Measurements from ENCODE around the gene LARP4B. TPM values are rescaled to one million over a fixed set of nuclear protein-coding genes. Genes with fewer than 3 reads are reported as not detected.
A peak's percentile ranks its signal among the peaks of the same experiment; 100 is the strongest.

The LARP4B gene
- total and polyA plus RNA-seq, 4 donors = 5.5 to 20.4 (median 12.1) TPM

DNA sequence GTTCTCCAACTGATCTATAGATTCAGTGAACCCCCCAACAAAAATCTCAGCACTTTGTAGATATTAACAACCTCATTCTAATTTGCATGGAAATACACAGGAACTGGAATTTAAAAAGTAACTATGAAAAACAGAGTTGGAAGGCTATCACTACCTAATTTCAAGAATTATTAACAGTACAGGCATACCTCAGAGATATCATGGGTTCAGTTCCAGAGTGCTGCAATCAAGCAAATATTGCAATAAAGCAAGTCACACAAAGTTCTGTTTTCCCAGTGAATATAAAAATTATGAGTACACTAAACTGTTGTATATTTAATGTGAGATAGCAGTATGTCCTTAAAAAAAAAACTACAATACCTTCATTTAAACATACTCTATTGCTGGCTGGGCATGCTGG is 78.5 kb downstream of the LARP4B start (continued):
- no peak for TF ChIP-seq YY1 (IDR thresholded peaks at IDR 0.05)
- TF ChIP-seq, protein P1, sequence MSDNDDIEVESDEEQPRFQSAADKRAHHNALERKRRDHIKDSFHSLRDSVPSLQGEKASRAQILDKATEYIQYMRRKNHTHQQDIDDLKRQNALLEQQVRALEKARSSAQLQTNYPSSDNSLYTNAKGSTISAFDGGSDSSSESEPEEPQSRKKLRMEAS (IDR thresholded peaks at IDR 0.05) = no peak
- TF ChIP-seq FOXA2 (IDR thresholded peaks at IDR 0.05) = no peak

DNA sequence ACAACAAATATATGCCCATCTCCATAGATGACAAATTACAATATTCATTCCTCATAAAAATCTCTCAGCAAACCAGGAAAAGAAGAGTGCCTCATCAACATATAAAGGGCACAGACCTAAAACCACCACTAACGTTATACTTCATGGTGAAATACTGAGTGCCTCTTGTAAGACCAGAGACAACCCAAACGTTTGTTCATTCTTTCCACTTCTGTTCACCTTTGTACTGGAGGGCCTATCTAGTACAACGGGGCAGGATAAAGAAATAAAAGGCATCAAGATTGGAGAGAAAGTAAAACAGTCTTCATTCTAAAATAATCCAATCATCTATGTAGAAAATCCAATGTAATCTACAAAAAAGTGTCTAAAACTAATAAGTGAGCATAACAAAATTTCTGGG is 79.1 kb downstream of the LARP4B start:
- Histone ChIP-seq H3K9ac (ENCODE audit: low read depth in 1 of 2, low read length in 2 of 2) (no peak overlapping the region), H3K27me3 (ENCODE audit: control insufficient read depth in 4 of 4, insufficient read depth in 4 of 4, low read length in 3 of 4) (no peaks in the 10 kb centered on the region), H3K4me3 (ENCODE audit: low read depth in 1 of 3, low read length in 3 of 3) (no peak overlapping the region), H3K4me1 (ENCODE audit: control insufficient read depth in 4 of 4, insufficient read depth in 4 of 4, low read length in 3 of 4) (peaks cover 0 to 5% (median under 1%) of the 10 kb centered on the region in 4 donors), H3K36me3 (ENCODE audit: control insufficient read depth in 4 of 4, insufficient read depth in 3 of 4, low read depth in 1 of 4, low read length in 3 of 4) (peaks cover 0 to 11% (median 3%) of the 10 kb centered on the region in 4 donors), H3K9me3 (ENCODE audit: control insufficient read depth in 4 of 4, low read length in 3 of 4) (no peaks in the 10 kb centered on the region), H3K27ac (ENCODE audit: low read depth in 1 of 2, low read length in 2 of 2) (no peak overlapping the region)
- 31% methylated on average over 3 of the region's 3 CpGs for WGBS
- no peak for TF ChIP-seq YY1 (IDR thresholded peaks at IDR 0.05)
- TF ChIP-seq EGR1 (IDR thresholded peaks at IDR 0.05; ENCODE audit: low read depth in 2 of 2) = peak in 1 of 2 donors; percentile 34
- no peak for TF ChIP-seq RAD21 (IDR thresholded peaks at IDR 0.05)
- TF ChIP-seq NR2F2 (IDR thresholded peaks at IDR 0.05) = no peak
- no peak for TF ChIP-seq GABPA (IDR thresholded peaks at IDR 0.05 in 1 of 2, conservative IDR thresholded peaks at IDR 0.05 in 1 of 2)
- peak in 1 of 2 donors; percentile 70 for TF ChIP-seq JUND (IDR thresholded peaks at IDR 0.05)
- TF ChIP-seq TAF1 (conservative IDR thresholded peaks at IDR 0.05) = no peak
- TF ChIP-seq RXRA (IDR thresholded peaks at IDR 0.05) = peak in 1 of 2 donors; percentile 10
- TF ChIP-seq, protein P2, sequence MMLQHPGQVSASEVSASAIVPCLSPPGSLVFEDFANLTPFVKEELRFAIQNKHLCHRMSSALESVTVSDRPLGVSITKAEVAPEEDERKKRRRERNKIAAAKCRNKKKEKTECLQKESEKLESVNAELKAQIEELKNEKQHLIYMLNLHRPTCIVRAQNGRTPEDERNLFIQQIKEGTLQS (IDR thresholded peaks at IDR 0.05) = no peak
- TF ChIP-seq SP1 (IDR thresholded peaks at IDR 0.05) = peak; percentile 20
- no peak for TF ChIP-seq HNF4G (IDR thresholded peaks at IDR 0.05)
- TF ChIP-seq, protein P3, sequence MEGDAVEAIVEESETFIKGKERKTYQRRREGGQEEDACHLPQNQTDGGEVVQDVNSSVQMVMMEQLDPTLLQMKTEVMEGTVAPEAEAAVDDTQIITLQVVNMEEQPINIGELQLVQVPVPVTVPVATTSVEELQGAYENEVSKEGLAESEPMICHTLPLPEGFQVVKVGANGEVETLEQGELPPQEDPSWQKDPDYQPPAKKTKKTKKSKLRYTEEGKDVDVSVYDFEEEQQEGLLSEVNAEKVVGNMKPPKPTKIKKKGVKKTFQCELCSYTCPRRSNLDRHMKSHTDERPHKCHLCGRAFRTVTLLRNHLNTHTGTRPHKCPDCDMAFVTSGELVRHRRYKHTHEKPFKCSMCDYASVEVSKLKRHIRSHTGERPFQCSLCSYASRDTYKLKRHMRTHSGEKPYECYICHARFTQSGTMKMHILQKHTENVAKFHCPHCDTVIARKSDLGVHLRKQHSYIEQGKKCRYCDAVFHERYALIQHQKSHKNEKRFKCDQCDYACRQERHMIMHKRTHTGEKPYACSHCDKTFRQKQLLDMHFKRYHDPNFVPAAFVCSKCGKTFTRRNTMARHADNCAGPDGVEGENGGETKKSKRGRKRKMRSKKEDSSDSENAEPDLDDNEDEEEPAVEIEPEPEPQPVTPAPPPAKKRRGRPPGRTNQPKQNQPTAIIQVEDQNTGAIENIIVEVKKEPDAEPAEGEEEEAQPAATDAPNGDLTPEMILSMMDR (IDR thresholded peaks at IDR 0.05; ENCODE audit: low read depth, low read length, missing input control) = no peak
- no peak for TF ChIP-seq FOXA1 (IDR thresholded peaks at IDR 0.05)
- TF ChIP-seq, protein P4, sequence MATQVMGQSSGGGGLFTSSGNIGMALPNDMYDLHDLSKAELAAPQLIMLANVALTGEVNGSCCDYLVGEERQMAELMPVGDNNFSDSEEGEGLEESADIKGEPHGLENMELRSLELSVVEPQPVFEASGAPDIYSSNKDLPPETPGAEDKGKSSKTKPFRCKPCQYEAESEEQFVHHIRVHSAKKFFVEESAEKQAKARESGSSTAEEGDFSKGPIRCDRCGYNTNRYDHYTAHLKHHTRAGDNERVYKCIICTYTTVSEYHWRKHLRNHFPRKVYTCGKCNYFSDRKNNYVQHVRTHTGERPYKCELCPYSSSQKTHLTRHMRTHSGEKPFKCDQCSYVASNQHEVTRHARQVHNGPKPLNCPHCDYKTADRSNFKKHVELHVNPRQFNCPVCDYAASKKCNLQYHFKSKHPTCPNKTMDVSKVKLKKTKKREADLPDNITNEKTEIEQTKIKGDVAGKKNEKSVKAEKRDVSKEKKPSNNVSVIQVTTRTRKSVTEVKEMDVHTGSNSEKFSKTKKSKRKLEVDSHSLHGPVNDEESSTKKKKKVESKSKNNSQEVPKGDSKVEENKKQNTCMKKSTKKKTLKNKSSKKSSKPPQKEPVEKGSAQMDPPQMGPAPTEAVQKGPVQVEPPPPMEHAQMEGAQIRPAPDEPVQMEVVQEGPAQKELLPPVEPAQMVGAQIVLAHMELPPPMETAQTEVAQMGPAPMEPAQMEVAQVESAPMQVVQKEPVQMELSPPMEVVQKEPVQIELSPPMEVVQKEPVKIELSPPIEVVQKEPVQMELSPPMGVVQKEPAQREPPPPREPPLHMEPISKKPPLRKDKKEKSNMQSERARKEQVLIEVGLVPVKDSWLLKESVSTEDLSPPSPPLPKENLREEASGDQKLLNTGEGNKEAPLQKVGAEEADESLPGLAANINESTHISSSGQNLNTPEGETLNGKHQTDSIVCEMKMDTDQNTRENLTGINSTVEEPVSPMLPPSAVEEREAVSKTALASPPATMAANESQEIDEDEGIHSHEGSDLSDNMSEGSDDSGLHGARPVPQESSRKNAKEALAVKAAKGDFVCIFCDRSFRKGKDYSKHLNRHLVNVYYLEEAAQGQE (IDR thresholded peaks at IDR 0.05) = no peak
- TF ChIP-seq, protein P5, sequence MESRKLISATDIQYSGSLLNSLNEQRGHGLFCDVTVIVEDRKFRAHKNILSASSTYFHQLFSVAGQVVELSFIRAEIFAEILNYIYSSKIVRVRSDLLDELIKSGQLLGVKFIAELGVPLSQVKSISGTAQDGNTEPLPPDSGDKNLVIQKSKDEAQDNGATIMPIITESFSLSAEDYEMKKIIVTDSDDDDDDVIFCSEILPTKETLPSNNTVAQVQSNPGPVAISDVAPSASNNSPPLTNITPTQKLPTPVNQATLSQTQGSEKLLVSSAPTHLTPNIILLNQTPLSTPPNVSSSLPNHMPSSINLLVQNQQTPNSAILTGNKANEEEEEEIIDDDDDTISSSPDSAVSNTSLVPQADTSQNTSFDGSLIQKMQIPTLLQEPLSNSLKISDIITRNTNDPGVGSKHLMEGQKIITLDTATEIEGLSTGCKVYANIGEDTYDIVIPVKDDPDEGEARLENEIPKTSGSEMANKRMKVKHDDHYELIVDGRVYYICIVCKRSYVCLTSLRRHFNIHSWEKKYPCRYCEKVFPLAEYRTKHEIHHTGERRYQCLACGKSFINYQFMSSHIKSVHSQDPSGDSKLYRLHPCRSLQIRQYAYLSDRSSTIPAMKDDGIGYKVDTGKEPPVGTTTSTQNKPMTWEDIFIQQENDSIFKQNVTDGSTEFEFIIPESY (IDR thresholded peaks at IDR 0.05) = no peak
- peak; percentile 67 to 87 for TF ChIP-seq HNF4A (conservative IDR thresholded peaks at IDR 0.05)
- TF ChIP-seq, protein P1 (IDR thresholded peaks at IDR 0.05) = no peak
- no peak for TF ChIP-seq FOXA2 (IDR thresholded peaks at IDR 0.05)
- no peak for DNase-seq (ENCODE audit: low spot score)
